Measurements from ENCODE around the gene NUDT14. TPM values are rescaled to one million over a fixed set of nuclear protein-coding genes. Genes with fewer than 3 reads are reported as not detected.

The NUDT14 gene
- total RNA-seq, 1 experiment from 2014 or later = 31.8 TPM

DNA sequence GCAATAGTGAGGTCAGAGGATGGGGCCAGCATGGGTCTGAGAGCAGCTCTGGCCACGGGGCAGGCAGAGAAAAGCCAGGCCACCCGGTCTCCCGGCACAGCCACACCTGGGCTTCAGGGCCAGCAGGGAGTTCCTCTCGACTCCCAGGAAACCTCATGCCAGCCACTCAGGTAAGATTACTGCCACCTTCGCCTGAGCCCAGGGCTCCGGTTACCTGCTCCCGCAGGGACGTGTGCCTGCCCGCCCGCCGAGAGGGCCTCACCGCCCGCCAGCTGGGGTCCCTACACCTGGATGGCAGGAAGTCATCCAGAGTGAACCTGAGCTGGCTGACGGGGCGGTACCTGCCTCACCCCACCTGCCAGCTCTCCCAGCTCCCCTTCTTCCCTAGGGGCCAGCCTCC, 19.8 kb downstream of the NUDT14 start:
- DNase-seq (ENCODE audit: low read depth in 1 of 2, low spot score in 2 of 2) = no peak
- Histone ChIP-seq H3K4me3 (no peak overlapping the region), H3K27me3 (replicated peaks) (no peaks in the 10 kb centered on the region), H3K27ac (no peak overlapping the region), H3K4me1 (replicated peaks) (peaks cover 39% of the 10 kb centered on the region), H3K36me3 (peaks cover 77% of the 10 kb centered on the region), H3K9me3 (replicated peaks) (no peaks in the 10 kb centered on the region)

DNA sequence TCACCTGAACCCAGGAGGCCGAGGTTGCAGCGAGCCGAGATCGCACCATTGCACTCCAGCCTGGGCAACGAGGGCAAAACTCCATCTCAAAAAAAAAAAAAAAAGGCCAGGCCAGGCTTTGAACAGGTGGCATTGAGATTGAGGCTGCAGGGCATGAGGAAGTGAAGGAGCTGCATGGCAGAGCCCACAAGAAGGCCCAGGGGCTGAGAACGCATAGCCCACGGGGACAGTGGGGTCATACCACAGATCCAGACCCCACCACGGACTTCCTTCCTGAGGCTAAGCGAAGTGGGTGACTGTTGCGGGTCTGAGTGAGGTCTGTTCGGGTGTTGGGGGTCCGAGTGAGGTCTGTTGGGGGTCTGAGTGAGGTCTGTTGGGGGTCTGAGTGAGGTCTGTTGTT, 20.3 kb downstream of the NUDT14 start:
- peaks cover 77% of the 10 kb centered on the region for H3K36me3 ChIP-seq
- H3K27me3 ChIP-seq (replicated peaks) = no peaks in the 10 kb centered on the region
- DNase-seq (ENCODE audit: low read depth in 1 of 2, low spot score in 2 of 2) = no peak
- H3K9me3 ChIP-seq (replicated peaks) = no peaks in the 10 kb centered on the region
- no peak overlapping the region for H3K4me3 ChIP-seq
- H3K27ac ChIP-seq = no peak overlapping the region
- peaks cover 34% of the 10 kb centered on the region for H3K4me1 ChIP-seq (replicated peaks)

DNA sequence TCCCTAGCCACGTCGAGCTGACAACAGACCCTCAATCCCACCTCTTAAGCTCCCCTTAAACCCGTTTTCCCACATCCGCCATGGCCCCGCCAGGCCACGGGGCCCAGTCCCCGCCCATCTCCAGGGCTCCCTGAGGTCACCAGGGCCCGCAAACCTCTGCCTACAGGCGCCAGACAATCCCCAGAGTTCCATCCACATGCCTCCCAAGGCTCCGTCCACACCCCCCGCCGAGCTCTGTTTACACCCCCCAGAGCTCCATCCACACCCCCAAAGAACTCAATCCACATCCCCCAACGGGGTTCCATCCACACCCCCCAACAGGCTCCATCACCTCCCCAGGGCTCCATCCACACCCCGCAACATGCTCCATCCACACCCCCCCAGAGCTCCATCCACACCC, 21.8 kb downstream of the NUDT14 start:
- DNase-seq (ENCODE audit: low read depth in 1 of 2, low spot score in 2 of 2) = no peak
- Histone ChIP-seq H3K4me1 (replicated peaks) (peaks cover 20% of the 10 kb centered on the region), H3K27ac (no peak overlapping the region), H3K4me3 (no peak overlapping the region), H3K9me3 (replicated peaks) (no peaks in the 10 kb centered on the region), H3K27me3 (replicated peaks) (no peaks in the 10 kb centered on the region), H3K36me3 (peaks cover 77% of the 10 kb centered on the region)

DNA sequence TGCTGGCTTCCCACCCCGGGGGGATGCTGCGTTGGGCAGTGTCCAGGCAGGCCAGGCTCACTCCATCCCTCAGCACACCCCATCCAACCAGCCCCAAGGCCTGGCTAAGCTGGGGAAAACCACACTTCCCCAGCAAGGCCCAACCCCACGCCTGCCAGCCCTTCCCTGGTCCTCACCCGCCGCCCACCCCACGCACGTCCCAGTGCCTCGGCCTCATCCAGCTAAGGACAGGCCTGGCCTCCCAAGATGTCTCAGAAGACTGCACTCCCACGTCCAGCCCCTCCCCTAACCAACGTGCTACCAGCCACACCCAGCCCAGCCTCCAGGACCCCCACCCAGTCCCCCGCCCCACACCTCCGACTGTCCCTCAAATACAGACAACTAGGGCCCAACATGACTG, 22.3 kb downstream of the NUDT14 start:
- DNase-seq (ENCODE audit: low read depth in 1 of 2, low spot score in 2 of 2) = no peak
- peaks cover 16% of the 10 kb centered on the region for H3K4me1 ChIP-seq (replicated peaks)
- no peak overlapping the region for H3K27ac ChIP-seq
- peaks cover 78% of the 10 kb centered on the region for H3K36me3 ChIP-seq
- no peak overlapping the region for H3K4me3 ChIP-seq
- no peaks in the 10 kb centered on the region for H3K9me3 ChIP-seq (replicated peaks)
- no peaks in the 10 kb centered on the region for H3K27me3 ChIP-seq (replicated peaks)

DNA sequence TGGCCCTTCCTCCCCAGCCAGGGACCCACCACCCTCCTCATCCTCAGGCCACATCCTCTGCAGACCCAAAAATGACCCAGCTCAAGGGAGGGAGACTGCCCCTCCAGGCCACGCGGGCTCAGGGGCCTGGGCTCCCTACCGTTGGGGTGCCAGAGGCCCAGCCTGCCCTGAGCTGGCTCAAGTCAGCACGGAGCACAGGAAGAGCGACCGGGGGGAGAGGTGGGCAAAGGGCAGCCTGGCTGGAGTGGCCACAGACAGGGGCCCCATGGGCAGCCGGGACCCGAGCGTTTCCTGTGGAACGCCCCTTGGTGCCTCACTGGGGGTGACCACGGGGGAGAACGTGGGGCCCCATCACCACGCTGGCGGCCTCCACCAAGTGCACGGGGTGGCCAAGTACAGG, 23.2 kb downstream of the NUDT14 start:
- peaks cover 79% of the 10 kb centered on the region for H3K36me3 ChIP-seq
- DNase-seq (ENCODE audit: low read depth in 1 of 2, low spot score in 2 of 2) = no peak
- no peaks in the 10 kb centered on the region for H3K27me3 ChIP-seq (replicated peaks)
- H3K4me3 ChIP-seq = no peak overlapping the region
- H3K9me3 ChIP-seq (replicated peaks) = no peaks in the 10 kb centered on the region
- H3K27ac ChIP-seq = no peak overlapping the region
- H3K4me1 ChIP-seq (replicated peaks) = peaks cover 6% of the 10 kb centered on the region

DNA sequence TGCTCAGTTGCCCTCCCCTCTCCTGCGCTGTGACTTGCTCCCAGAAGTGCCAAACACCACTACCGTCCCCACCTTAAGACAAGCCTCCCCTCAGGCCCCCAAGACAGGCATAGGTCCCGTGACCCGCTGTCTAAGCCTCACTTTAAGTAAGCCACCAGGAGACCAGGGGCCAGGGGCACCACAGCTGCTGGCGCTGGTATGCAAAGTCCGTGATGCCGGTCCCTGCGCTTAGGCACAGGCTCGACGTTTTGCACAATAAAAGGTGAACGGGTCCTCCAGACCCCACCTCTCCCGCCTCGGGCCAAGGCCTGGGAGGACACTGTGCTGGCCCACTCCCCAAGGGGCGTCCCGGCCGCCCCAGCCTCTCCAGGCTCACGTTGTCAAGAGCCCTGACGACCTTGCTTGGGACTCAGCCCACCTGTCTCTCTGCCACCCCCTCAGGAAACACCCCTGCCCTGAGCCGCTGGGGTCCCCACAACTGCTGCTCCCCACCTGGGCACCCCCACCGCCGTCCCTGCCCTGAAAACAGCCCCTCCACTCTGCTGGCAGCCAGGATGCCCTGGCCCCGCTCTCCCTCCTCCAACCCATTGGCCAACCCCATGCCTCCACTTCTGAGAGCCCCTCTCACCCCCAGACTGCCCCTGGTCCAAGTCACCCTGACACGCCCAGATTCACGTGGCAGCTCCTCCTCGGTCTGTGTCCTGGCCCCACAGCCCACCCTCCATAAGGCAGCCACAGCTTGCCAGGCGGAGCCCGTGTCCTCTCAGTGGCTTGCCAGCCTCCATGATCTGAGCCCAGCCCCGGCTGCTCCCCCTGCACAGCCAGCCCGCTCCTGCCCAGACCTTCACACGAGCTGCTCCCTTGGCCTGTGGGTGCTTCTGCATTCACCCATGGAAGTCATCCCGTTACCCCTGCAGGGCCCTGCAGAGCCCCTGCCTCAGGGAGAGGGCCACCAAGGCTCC, 24.4 kb downstream of the NUDT14 start:
- H3K27me3 ChIP-seq (replicated peaks) = no peaks in the 10 kb centered on the region
- peaks cover 80% of the 10 kb centered on the region for H3K36me3 ChIP-seq
- no peak for DNase-seq (ENCODE audit: low read depth in 1 of 2, low spot score in 2 of 2)
- H3K27ac ChIP-seq = no peak overlapping the region
- H3K4me1 ChIP-seq (replicated peaks) = no peaks in the 10 kb centered on the region
- H3K4me3 ChIP-seq = no peak overlapping the region
- no peaks in the 10 kb centered on the region for H3K9me3 ChIP-seq (replicated peaks)

DNA sequence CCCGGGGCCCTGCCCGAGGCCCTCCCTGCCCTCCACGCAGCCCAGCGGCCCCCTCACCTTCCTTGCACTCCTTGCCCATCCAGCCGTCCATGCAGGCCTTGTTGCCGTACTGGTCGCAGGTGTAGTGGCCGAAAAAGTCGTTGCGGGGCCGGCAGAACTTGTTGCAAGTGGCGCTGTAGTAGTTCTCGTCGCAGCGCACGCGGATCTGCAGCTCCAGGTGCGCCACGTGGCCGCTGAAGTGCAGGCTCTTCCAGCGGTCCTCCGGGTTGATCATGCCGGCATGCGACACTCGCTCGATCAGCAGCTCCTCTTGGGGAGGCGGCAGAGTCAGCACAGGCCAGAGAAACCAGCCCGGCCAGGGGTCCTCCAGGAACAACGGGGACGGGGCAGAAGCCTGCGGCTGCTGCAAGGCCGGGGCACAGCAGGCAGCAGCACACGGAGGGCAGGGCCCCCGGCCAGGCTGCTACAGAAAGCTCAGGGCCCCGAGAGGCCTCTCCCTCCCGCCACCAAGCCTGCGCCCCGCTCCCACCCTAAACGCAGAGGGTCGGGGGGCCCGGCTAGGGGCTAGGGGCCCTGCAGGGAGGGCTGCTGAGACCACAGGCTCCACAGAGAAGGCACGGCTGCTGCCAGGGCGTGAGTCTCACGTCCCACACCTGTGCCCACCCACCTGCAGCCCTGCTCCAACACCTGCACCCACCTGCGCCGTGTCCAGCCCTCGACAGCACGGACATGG, 25.3 kb downstream of the NUDT14 start:
- peaks cover 83% of the 10 kb centered on the region for H3K36me3 ChIP-seq
- no peaks in the 10 kb centered on the region for H3K9me3 ChIP-seq (replicated peaks)
- H3K4me1 ChIP-seq (replicated peaks) = no peaks in the 10 kb centered on the region
- no peak overlapping the region for H3K27ac ChIP-seq
- DNase-seq (ENCODE audit: low read depth in 1 of 2, low spot score in 2 of 2) = no peak
- no peak overlapping the region for H3K4me3 ChIP-seq
- no peaks in the 10 kb centered on the region for H3K27me3 ChIP-seq (replicated peaks)

DNA sequence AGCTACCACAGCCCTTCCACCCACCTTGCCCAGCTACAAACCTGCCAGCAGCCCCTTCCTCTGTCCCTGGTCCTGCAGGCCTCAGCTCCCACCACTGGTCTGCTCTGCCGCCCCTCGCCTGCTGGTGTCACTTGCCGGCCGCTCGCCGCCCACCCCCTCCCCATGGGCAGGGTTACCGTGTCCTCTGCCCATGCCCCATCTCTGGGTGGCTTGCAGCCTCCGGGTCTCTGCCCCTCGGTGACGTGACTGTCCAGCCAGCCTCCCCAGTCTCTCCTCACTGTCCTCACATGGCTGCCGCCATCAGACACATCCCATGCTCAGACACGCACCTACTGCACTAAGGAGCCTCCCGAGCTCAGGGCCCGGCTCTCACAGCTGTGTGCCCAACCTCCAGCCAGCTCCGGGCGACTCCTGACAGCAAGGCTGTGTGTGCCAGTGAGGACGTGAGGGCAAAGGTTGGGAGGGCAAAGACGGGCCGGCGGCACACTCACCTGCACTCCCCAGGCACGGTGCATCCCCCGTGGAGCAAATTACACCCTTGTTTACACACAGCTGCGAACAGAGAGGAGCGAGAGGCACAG, 26.0 kb downstream of the NUDT14 start:
- Histone ChIP-seq H3K4me1 (replicated peaks) (no peaks in the 10 kb centered on the region), H3K9me3 (replicated peaks) (no peaks in the 10 kb centered on the region), H3K36me3 (peaks cover 84% of the 10 kb centered on the region), H3K27ac (no peak overlapping the region), H3K27me3 (replicated peaks) (no peaks in the 10 kb centered on the region), H3K4me3 (no peak overlapping the region)
- DNase-seq (ENCODE audit: low read depth in 1 of 2, low spot score in 2 of 2) = no peak

DNA sequence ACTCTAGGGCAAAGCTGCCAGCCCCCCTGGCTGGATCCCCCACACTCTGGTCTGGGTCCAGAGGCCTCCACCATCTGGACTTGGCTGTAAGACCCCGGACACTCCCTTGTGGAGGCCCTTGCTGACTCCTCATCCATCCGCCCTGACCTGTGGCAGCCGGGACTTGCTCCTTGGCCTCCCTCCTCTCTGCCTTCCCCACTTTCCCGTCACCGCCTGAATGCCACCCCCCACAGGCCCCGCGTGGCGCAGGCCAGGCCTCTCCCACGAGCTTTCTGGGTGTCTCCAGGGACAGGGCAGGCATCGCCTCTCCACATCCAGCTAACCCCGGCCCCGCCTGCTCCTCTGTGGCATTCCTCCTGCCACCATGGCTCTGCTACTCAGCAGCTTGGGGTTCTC, 26.6 kb downstream of the NUDT14 start:
- Histone ChIP-seq H3K9me3 (replicated peaks) (no peaks in the 10 kb centered on the region), H3K4me3 (no peak overlapping the region), H3K36me3 (peaks cover 86% of the 10 kb centered on the region), H3K27ac (no peak overlapping the region), H3K4me1 (replicated peaks) (no peaks in the 10 kb centered on the region), H3K27me3 (replicated peaks) (no peaks in the 10 kb centered on the region)
- DNase-seq (ENCODE audit: low read depth in 1 of 2, low spot score in 2 of 2) = no peak

DNA sequence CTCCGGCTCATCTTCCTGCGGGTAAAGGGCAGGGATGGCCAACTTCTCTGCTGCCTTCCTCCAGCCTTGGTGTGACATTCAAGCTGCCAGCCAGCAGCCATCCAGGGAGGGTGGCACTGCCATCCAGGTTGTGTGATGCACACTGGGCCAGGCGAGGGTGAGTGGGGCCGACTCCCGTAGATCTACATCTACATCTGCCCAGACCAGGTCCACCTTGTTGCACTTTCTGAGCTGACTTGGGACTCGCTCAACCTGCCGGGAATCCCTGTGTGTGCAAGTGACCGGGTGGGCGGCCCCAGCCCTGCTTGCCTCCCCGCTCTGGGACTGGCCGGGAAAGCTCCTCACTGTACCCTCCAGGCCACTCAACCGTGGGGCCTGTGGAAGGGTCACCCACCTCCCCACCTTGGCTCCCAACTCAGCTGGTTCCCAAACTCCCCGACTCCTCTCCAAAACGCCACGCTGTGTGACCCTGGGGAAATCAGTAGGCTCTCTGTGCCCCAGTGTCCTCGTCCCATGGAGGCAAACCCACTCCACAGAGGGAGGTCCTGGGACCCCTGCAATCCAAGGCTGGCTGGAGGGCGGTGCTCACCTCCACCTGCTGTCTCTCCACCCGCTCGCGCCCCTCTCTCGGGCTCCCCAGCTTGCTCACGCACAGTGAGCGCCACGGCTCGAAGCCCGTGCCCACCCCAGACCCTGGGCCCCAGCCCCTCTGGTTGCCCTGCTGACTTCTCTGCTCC, 27.2 kb downstream of the NUDT14 start:
- Histone ChIP-seq H3K4me3 (no peak overlapping the region), H3K4me1 (replicated peaks) (no peaks in the 10 kb centered on the region), H3K27ac (no peak overlapping the region), H3K36me3 (peaks cover 87% of the 10 kb centered on the region), H3K9me3 (replicated peaks) (no peaks in the 10 kb centered on the region), H3K27me3 (replicated peaks) (no peaks in the 10 kb centered on the region)
- no peak for DNase-seq (ENCODE audit: low read depth in 1 of 2, low spot score in 2 of 2)

DNA sequence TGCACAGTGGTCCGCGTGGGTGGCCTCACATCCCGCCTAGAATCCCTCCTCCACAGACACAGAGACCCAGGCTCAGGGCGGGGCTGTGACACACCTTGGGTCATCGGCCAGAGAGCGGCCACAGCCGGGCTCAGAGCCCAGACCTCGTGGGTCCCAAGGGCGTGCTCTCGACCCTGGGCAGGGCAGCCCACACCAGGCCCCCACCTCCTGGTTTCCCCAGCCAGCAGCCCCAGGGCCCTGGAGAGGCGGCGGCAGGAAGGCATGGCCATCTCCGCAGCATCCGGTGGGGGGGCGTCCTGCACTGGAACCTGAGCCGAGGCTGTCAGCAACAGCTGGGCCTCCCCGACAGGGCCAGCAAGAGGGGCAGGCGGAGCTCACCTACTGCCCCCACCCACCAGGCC, 27.8 kb downstream of the NUDT14 start:
- Histone ChIP-seq H3K4me3 (no peak overlapping the region), H3K36me3 (peaks cover 89% of the 10 kb centered on the region), H3K4me1 (replicated peaks) (no peaks in the 10 kb centered on the region), H3K27ac (no peak overlapping the region), H3K9me3 (replicated peaks) (no peaks in the 10 kb centered on the region), H3K27me3 (replicated peaks) (no peaks in the 10 kb centered on the region)
- DNase-seq (ENCODE audit: low read depth in 1 of 2, low spot score in 2 of 2) = no peak

DNA sequence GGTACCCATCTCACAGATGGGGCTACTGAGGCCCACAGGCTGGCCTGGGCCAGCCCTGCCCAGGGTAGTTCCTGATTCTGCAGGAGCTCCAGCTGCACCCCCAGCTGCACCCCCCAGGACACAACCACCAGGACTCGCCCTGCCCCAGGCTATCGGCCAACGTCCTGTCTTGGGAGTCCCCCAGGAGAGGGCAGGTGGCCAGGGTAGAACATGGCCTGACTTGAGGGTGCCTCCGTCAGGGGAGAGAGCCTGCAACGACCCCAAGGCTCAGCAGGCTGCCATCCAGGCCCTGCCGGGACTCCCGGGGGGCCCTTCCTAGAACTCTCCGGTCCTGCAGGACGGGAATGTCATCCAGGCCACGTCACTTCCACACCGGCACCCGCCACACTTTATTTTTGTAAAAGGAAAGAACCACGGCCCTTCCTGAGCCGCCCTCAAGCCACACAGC, 28.3 kb downstream of the NUDT14 start:
- Histone ChIP-seq H3K27me3 (replicated peaks) (no peaks in the 10 kb centered on the region), H3K9me3 (replicated peaks) (no peaks in the 10 kb centered on the region), H3K27ac (no peak overlapping the region), H3K36me3 (peaks cover 89% of the 10 kb centered on the region), H3K4me1 (replicated peaks) (no peaks in the 10 kb centered on the region), H3K4me3 (no peak overlapping the region)
- no peak for DNase-seq (ENCODE audit: low read depth in 1 of 2, low spot score in 2 of 2)
